GM12892 (cell line): ENCODE measurements around the gene SNX5.

Experiments
- POLR2A ChIP-seq: IDR thresholded peaks from 2 replicates; pipeline ENCODE4 v1.6.1; 2011; ENCODE audit warnings: low read depth, low read length, control low read depth
- POLR2AphosphoS5 ChIP-seq: IDR thresholded peaks from 2 replicates; pipeline ENCODE4 v1.6.1; 2011; ENCODE audit warnings: low read depth, low read length, control low read depth

GRCh38 chr20:18016772-18017171, 48.2 kb upstream of the SNX5 start:
- TF ChIP-seq POLR2AphosphoS5 (no peak), POLR2A (no peak)
